ENCODE data around the gene DEAF1.
"Not testable (repeated sequence)": the region's sequence is repeated elsewhere in the genome, so short reads cannot be mapped to it uniquely, and the experiment has no call there.

Gene DEAF1, protein sequence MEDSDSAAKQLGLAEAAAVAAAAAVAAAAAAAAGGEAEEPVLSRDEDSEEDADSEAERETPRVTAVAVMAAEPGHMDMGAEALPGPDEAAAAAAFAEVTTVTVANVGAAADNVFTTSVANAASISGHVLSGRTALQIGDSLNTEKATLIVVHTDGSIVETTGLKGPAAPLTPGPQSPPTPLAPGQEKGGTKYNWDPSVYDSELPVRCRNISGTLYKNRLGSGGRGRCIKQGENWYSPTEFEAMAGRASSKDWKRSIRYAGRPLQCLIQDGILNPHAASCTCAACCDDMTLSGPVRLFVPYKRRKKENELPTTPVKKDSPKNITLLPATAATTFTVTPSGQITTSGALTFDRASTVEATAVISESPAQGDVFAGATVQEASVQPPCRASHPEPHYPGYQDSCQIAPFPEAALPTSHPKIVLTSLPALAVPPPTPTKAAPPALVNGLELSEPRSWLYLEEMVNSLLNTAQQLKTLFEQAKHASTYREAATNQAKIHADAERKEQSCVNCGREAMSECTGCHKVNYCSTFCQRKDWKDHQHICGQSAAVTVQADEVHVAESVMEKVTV

DNA sequence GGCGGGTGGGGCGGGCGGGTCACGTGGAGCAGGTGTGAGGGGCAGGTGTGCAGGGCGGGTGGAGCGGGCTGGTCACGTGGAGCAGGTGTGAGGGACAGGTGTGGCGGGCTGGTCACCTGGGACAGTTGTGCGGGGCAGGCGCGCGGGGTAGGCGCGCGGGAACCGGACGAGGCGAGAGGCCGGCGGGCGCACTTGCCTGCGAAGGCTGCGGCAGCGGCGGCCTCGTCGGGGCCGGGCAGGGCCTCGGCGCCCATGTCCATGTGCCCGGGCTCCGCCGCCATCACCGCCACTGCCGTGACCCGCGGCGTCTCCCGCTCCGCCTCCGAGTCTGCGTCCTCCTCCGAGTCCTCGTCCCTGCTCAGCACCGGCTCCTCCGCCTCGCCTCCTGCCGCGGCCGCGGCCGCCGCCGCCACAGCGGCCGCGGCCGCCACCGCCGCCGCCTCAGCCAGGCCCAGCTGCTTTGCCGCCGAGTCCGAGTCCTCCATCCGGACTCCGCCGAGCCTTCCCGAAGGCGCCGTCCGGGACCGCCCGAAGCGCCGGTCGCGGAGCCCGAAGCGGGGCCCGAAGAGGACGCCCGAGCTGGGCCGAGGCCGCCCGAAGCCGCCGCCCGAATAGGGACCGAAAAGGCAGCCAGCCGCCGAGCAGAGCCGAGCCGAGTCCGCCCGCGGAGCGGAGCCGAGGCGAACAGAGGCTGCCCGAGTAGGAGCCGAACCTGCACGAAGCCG is at the start of gene DEAF1:
Gene DEAF1, minus strand, starts transcription at position 660 of the 725 bp plus-strand sequence. Its CDS starts 175 bp downstream, at position 485.
- peak; percentile 98 to 99 for DNase-seq (ENCODE audit: extremely low read depth in 1 of 2, low read depth in 1 of 2)

DNA sequence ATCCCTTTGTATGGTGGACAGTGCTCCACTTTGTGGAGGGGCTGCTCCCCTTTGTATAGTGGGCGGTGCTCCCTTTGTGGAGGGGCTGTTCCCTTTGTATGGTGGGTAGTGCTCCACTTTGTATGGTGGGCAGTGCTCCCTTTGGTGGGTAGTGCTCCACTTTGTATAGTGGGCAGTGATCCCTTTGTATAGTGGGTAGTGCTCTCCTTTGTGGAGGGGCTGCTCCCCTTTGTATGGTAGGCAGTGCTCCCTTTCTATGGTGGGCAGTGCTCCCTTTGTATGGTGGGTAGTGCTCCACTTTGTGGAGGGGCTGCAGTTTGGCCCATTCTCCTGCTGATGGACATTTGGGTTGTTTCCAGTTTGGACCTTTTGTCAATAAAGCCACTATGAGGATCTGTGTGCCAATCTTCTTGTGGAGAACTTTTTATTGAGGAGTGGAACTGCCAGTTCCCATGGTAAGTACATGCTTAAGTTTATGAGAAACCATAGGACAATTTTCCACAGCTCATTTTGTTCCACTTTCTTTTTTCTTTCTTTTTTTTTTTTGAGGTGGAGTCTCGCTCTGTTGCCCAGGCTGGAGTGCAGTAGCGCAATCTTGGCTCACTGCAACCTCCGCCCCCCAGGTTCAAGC is 47.7 kb upstream of the DEAF1 start:
- no peak for DNase-seq (ENCODE audit: extremely low read depth in 1 of 2, low read depth in 1 of 2)

DNA sequence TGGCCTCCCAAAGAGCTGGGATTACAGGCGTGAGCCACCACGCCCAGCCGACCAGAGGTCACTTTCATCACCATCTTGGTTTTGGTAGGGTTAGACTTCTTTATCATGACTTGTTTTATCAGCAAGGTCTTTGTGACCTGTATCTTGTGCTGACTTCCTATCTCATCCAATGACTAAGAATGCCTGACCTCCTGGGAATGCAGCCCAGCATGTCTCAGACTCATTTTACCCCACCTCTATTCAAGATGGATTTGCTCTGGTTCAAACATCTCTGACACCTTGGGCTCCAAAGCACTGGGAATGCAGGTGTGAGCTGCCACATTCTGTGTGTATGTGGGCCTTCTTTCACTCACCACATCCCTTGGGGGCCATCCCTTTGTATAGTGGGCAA is 47.1 kb upstream of the DEAF1 start:
- no peak for DNase-seq (ENCODE audit: extremely low read depth in 1 of 2, low read depth in 1 of 2)

DNA sequence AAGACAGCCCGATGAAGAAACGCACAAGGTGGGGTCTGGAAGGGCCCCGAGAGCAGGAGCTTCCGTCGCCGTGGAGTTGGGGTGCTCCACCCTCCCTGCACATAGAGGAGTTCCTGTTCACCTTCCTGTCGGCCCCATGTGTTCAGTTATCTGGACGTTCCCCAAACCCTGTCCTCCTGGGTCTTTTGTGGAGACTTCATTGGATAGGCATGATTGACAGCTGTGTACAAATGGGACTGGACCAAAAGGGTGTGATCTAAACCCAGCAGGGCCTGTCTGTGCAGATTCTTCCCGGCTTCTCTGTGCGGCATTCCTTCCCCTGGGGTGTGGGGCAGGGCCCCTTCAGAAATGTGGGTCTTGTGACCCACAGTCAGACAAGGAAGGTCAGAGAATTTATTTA is 42.9 kb upstream of the DEAF1 start:
- not testable (repeated sequence) for DNase-seq (ENCODE audit: extremely low read depth in 1 of 2, low read depth in 1 of 2)

DNA sequence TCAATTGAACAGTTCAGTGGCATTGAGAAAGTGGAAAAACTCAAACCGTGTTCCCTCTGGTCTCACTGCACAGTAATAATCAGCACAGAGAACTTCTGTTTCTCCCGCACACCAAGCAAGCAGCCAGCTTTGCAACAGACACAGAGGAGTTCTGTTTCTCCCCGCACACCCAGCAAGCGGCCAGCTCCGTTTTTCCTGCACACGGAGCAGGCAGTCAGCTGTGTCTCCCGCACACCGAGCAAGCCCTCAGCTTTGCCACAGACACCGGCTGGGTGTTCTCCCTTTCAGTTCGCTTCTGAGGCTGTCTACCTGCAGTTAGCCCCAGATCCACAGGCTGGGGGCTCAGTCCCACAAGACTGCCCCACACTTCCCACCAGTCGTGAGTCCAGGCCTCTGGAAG is 42.3 kb upstream of the DEAF1 start:
- DNase-seq (ENCODE audit: extremely low read depth in 1 of 2, low read depth in 1 of 2): no peak

DNA sequence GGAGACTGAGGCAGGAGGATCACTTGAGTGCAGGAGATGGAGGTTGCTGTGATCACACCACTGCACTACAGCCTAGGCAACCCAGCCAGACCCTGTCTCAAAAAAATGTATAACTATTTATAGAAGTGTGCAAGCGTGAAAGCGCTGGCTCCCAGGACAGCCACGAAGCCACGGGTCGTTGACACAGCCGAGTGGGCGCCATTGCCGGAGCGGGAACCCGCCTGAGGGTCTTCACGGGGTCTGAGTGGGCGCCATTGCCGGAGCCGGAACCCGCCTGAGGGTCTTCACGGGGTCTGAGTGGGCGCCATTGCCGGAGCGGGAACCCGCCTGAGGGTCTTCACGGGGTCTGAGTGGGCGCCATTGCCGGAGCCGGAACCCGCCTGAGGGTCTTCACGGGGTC is 39.5 kb upstream of the DEAF1 start:
- DNase-seq (ENCODE audit: extremely low read depth in 1 of 2, low read depth in 1 of 2): not testable (repeated sequence)

DNA sequence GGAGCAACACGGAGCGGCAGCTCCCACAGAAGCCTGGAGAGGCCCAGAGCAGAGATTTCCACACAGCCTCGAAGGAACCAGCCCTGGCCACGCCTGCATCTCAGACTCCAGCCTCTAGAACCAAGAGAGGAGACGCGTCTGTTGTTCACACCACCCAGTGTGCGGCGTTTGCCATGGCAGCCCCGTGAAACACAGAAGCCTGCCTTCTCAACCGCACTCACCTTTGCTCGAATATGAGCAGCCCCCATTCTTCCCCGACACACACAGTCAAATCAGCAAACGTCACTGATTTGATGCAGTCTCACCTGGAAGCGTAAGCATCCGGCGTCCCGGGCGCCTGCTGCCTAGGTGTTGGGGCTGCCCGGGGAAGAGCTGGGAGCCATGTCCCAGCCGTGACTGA is 38.0 kb upstream of the DEAF1 start:
- DNase-seq (ENCODE audit: extremely low read depth in 1 of 2, low read depth in 1 of 2): no peak

DNA sequence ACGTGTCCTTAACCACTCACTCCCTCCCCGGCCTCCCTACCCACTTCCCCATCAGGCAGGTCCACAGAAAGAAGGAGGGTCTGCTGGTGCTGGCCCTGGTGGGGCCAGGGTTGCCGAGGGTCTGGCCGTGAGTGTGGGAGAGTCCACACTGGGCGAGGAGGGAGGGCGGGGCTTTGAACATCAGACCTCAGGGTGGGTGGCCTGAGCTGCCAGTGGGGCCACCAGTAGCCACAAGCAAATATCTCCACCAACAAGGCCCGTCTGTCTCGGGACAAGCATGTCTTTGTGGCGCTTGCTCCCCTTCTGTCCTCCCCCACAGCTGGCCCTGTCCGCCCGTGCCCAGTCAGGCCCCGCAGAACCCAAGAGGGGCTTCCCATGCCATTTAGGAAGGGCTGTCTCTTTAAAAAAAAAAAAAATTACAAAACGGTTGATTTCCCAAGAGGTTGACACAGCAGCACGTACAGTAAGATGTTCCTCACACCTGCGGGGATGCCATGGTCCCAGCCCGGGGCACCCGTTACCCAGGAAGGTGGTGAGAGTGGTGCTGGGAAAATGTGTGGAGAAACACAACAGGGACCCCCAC is 34.6 kb upstream of the DEAF1 start:
- no peak for DNase-seq (ENCODE audit: extremely low read depth in 1 of 2, low read depth in 1 of 2)

DNA sequence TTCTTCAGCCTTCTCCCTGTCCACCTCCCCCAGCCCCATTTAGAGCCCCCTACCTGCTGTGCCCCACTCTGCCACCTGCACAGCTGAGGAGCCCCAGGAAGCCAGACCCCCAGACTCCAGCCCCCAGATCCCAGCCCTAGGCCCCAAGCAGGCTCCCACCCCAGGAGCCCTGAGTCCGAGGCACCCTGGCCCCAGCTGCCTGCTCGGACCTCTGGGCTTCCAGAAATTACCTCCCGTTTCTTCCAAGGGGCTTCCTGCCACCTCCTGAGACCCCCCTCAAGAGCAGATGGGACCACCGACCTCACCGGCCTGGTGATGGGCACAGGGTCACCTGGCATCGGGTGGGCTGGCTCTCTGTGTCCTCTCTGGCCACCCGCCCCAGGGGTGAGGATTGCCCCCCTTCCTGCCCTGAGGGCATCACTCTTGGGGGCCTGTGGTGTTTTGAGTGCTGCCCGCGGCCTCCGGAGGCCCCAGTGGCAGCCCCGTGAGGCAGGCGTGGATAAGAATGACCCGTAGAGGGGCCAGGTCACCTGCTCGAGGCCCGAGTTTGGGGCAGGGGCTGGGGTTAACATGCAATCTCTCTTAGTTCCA is 34.0 kb upstream of the DEAF1 start:
- no peak for DNase-seq (ENCODE audit: extremely low read depth in 1 of 2, low read depth in 1 of 2)

DNA sequence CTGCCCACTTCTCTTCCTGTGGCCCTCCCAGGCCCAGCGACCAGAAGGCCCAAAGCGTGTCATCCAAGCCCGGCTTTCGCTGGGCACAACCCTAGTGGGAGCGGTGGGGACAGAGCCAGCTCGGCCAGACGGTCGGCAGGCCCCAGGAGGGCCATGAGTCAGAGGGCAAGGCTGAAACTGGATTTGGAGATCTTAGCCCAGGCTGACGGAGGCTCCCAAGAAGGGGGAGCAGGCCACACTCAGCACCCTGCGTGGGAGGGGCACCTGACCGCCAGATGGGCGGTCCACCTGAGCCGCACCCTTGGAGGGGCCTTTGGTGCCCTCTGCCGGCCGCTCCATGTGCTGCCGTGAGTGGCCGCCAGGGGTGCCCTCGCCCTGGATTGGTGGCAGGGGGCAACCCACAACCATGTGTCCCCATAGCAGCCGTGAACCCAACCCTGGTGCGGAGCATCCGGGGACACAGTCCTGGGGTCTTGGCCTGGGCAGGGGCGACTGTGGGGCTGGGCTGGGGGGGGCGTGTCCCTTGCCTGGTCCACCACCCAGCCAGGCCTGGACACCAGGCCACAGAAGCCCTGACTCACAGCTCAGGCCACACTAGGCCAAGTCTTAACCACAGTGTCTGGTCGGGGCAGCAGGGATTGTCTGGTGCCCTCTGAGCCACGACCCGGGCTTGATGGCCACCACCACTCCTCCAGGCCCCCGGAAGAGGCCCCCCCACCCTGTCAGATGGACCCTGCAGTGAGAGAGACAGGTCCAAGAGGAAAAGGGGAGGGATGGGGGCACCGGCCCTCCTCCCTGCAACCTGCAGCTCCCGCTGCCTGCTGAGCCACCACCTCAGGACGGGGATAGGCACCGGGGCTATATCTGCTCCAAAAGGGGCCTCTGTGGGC is 33.1 kb upstream of the DEAF1 start:
- peak; percentile 65 to 66 for DNase-seq (ENCODE audit: extremely low read depth in 1 of 2, low read depth in 1 of 2)

DNA sequence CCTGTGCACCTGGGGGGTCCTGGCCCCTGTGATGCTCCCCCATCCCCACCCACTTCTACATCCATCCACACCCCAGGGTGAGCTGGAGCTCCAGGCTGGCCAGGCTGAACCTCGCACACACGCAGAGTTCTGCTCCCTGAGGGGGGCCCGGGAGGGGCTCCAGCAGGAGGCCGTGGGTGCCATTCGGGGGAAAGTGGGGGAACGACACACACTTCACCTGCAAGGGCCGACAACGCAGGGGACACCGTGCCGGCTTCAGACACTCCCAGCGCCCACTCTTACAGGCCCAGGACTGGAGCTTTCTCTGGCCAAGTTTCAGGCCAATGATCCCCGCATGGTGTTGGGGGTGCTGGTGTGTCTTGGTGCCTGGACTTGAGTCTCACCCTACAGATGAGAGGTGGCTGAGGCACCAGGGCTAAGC is 32.3 kb upstream of the DEAF1 start:
- DNase-seq (ENCODE audit: extremely low read depth in 1 of 2, low read depth in 1 of 2): no peak

DNA sequence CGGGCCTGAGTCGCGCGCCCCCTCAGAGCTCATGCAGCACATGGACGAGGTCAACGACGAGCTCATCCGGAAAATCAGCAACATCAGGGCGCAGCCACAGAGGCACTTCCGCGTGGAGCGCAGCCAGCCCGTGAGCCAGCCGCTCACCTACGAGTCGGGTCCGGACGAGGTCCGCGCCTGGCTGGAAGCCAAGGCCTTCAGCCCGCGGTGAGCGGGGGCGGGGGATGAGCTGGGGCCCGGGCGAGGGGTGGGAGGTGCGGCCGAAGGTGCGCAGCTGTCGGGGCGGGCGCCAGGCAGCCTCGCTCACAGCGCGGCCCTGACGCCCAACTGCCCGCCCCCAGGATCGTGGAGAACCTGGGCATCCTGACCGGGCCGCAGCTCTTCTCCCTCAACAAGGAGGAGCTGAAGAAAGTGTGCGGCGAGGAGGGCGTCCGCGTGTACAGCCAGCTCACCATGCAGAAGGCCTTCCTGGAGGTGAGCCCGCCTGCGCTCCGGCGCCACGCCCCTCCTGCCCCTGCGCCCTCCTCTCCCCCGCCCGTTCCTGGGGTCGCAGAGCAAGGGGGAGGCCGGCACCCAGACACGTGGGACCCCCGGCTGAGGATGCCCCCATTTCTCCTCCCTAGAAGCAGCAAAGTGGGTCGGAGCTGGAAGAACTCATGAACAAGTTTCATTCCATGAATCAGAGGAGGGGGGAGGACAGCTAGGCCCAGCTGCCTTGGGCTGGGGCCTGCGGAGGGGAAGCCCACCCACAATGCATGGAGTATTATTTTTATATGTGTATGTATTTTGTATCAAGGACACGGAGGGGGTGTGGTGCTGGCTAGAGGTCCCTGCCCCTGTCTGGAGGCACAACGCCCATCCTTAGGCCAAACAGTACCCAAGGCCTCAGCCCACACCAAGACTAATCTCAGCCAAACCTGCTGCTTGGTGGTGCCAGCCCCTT is 31.5 kb upstream of the DEAF1 start:
- no peak for DNase-seq (ENCODE audit: extremely low read depth in 1 of 2, low read depth in 1 of 2)

DNA sequence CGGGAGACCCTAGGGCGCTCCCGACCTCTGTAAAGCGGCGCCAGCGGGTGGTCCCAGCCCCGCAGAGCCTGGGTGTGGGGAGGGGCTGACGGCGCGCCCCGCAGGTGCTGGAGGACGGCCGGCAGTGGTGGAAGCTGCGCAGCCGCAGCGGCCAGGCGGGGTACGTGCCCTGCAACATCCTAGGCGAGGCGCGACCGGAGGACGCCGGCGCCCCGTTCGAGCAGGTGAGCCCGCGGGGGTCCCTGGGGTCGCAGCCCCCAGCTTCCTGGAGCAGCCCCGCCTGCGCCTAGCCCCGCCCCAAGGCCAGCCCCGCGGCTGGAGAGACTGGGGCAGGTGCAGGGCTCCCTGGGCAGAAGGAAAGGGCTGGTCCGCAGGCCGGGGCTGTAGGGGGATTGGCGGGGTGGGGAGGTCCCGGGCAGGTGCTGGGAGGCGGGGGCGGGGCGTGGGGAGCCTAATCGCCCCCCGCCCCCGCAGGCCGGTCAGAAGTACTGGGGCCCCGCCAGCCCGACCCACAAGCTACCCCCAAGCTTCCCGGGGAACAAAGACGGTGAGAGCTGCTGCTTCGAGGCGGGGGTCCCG is 30.7 kb upstream of the DEAF1 start:
- no peak for DNase-seq (ENCODE audit: extremely low read depth in 1 of 2, low read depth in 1 of 2)

DNA sequence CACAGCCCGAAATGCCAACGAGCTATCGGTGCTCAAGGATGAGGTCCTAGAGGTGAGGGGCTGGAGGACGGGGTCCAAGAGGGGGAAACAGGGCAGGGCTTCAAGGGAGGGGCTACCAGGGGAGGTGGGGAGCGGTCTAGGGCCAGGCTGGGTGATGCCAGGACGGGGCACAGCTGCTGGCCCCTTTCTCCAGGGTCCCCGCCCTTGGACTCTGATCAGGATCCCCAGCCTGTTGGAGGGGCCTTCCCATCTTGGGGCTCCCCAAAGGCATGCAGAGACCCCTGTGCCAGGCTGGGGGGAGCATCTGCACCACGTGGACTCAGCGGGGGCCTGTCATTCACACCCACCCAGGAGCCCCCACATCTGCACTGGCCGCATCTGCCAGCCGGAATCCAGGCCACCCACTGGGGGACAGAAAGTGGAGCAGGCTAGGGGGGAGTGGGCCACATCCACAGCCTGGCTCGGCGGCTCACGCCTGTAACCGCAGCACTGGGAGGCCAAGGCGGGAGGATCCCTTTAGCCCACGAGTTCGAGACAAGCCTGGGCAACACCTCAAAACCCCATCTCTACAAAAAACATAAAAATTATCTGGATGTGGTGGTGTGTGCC is 29.9 kb upstream of the DEAF1 start:
- no peak for DNase-seq (ENCODE audit: extremely low read depth in 1 of 2, low read depth in 1 of 2)

DNA sequence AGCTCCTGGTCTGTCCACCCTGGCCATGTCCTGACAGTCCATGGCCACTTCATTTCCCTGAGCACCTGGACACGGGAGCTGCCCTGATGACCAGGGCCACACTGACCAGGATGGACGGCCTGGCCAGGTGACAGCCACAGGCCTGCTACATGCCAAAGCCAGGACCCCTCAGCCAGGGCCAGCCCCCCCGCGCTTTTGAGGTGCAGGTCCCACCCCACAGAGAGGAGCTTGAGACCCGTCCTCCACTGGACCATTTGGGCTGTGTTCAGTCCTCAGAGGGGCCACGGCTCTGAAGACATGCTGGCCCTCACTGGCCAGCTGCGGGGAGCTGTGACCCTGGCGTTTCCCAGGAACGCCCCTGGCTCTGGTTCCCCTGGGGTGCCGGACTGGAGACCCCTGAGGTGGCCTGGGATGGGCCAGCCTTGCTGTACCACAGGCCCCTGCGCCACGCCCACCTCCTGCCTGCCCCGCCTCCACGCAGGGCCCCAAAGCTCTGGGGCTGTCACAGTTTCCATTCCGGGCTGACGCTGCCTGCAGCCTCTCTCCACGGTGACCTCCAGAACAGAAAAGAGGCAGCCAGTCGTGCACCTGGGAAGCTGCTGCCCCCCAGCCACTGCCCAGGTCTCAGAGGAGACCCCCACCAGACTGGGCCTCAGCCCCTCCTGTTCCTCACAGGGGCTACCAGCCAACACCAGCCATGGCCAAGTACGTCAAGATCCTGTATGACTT is 29.2 kb upstream of the DEAF1 start:
- no peak for DNase-seq (ENCODE audit: extremely low read depth in 1 of 2, low read depth in 1 of 2)

DNA sequence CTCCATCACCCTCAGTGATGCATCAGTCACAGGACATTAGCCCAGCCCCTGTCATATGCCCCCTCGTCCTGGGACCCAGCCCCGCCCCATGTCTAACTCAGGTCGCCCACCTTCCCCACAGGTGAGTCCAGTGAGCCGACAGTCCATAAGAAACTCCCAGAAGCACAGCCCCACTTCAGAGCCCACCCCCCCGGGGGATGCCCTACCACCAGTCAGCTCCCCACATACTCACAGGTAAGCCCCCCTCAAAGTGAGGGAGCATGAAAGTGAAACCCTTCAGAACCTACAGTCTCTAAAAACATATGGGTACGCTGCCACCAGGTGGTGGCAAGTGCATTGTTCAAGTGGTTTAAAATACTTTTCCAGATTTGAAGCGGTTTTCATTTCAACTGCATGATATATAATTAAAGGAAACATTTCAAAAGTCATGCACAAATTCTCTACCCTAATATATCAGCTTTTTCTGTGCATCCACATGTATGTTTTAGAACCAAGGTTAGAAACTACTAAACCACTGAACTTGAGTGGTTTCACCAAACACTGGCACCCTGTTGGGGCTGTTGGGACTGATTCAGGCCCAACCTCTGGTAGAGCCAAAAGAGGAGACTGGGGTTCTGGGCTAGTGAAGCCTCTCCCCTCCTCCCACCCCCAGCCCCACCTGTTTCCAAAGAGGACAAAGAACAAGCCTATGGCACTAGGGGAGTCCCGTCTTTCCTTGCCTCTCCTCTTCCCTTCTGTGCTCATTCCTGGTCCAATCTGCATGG is 28.3 kb upstream of the DEAF1 start:
- no peak for DNase-seq (ENCODE audit: extremely low read depth in 1 of 2, low read depth in 1 of 2)
